COLO829 (cell line): ENCODE results near the gene ZNF277.
A peak's percentile ranks its signal among the peaks of the same experiment; 100 is the strongest.
"Not testable (repeated sequence)": the region's sequence is repeated elsewhere in the genome, so short reads cannot be mapped to it uniquely, and the experiment has no call there.

Experiments
- DNase-seq: peaks from one replicate; pipeline ENCODE4 v3.0.0; 2012; ENCODE audit warnings: low spot score

ZNF277 gene

DNA sequence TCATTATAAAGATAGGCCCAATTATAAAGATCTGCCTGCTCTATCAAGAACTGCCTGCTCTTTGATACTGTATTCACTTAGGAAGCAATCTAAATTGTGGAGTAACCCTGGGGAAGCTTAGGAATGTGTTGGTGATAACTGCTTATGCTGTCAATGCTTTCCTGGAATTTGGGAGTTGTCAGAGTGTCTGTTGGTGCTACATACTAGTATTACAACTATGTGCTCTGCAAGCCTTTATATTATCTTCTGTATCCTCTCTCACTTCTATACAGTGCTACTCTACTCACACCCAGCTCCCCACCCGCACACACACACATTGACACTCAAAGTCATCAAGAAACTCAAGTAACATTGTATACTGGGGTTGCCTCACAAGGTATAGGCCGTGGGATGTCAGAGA is 6.1 kb downstream of the ZNF277 start:
- DNase-seq: no peak

- DNase-seq: no peak
Measured at GRCh38 chr7:112213735-112214134, 7.2 kb downstream of the ZNF277 start.

DNA sequence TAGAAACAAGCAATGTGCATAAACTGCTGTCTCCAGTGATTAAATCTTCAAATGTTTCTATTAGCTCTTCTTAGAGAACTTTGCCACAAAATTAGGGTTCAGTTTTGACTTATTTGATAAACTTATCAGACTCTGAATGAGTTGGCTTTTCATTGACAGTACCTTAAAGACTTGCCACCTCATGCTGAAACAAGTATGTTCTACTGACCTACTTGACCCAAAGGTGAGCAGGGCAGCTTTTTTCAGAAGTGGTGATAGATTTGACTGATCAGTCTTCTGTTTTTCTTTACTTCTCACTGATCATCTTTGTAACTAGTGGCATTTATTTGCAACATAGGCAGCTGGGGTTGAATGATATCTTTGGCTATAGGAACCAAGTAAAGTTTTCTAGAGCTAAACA is 7.8 kb downstream of the ZNF277 start:
- no peak for DNase-seq

- no peak for DNase-seq
Measured at GRCh38 chr7:112214883-112215282, 8.4 kb downstream of the ZNF277 start.

GRCh38 chr7:112215787-112216186 is 9.3 kb downstream of the ZNF277 start:
- no peak for DNase-seq

- no peak for DNase-seq
Measured at GRCh38 chr7:112220877-112221434, 14.5 kb downstream of the ZNF277 start.

DNA sequence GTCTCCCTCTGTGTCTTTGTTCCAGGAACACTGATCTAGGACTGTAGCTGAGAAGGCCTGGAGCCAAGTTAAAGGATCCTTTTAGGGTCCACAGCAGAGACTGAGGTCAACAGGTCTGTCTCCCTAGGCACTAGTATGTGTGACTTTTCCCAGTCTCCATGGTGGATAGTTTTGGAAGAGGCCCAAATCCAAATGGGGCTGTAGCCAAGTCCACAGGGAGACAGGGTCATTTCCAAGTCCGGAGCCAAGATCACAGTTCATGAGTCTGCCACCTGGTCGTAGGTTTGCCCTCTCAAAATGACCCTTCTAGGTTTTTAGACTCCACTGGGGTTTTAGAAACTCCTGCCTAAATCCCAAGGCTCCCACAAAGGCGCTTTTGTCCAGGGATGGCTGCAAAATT is 16.8 kb downstream of the ZNF277 start:
- DNase-seq: no peak

DNA sequence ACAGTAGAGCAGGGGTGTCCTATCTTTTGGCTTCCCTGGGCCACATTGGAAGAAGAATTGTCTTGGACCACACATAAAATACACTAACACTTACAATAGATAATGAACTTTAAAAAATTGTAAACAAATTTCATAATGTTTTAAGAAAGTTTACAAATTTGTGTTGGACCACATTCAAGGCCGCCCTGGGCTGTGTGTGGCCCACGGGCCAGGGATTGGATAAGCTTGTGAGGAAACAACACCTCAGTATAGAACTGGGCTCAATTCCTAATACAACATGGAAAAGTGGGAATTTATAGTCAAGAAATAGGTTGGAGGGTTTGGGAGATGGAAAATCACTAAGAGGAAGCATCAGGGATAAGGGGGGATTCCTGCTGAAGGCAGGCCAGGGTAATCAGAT is 17.7 kb downstream of the ZNF277 start:
- DNase-seq: no peak

DNA sequence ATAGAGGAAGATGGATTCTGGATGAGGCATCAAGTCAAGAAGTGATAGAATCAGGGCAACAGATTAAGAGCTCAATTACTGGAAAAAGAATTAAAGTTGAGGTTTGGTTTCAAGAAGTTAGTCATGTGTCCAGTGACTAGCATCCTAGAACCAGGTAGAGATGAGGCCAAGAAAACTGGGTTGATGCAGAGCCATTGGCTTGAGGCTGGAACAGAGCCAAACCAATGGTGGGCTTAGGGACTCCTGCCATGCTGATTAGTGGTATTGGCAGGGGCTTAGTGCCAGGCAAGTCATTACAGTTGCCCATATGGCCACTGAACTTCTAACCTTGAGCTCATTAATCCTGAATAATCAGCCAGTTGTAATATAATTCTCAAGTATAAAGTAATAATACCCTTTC is 18.5 kb downstream of the ZNF277 start:
- DNase-seq: no peak

GRCh38 chr7:112226701-112227276 is 20.3 kb downstream of the ZNF277 start:
- no peak for DNase-seq

DNA sequence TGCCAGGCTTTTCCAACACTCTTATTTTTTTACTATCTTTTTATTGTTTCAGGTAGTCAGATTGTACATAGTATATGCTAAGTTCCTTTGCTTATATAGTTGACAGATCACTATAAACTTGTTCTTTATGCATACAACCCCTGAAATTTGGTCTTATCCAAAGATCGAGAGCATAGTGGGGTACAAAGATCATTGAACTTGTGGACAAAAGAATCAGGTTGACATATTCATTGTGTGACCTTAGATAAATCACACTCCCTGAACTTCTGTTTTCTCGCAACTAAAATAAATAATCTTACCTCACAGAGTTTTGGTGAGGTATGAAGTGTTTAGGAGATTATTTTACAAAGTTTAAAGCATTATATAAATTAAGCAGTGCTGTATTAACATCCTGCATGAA is 22.1 kb downstream of the ZNF277 start:
- DNase-seq: no peak

DNA sequence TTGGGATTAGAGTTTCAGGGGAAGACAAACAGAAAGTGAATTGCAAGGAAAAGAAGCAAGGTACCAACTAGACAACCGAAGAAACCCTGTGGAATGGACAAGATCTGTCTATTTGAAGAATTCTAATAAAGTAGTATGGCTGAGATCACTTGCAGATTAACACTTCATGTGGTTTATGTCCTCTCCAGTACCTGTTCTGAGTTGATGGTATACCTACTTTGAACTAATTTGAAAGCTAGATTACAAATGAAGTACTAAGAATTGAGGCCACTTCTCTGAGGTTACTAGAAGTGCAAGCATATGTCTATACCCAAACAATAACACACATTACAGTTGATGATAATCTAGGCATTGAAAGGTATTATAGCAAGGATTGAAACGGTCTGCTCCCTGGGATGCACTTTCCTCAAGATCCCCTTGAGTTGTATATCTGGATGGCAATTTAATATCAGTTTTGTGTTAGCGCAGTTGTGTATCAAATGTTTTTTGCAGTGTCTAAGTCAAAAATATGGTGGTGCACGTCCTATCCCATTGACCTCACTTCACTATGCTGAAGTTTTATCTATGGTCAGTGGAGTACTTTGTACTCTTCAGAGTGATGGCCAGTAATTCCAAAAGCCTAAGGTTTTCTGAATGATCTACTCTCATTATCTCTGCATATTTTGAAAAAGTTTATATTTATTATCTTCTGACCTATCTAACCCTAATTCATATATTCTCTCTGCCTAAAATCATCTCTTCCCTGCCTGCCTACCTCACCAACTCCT is 25.9 kb downstream of the ZNF277 start:
- DNase-seq: no peak

DNA sequence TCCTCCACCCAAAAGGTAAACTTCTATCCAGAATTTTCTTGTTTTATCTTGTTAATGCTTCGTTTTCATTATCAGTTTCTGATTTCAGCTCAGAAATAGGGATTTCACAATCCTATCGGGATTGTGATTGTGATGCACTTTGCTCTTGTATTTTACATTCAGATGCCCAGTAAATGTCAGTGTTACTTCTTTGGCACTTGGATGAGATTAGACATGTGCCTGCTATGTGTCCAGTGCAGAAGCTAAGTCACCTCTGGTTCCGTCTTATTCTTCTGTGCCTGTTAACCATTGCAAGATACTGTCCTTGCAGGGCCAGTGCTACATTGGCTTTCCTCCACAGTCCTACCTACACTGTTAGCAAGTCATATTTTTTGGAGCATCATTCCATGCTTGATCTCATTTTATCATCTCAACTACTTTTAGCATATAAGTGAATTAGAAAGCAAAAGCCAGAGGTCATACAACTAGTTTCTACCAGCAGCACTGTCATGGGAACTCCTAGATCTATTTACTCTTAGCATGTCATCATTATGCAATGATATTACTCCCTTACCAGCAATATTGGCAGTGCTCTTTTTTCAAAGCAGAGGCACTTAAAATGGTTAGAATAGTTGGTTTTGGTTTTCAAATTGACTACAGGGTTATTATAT is 26.7 kb downstream of the ZNF277 start:
- DNase-seq: no peak

DNA sequence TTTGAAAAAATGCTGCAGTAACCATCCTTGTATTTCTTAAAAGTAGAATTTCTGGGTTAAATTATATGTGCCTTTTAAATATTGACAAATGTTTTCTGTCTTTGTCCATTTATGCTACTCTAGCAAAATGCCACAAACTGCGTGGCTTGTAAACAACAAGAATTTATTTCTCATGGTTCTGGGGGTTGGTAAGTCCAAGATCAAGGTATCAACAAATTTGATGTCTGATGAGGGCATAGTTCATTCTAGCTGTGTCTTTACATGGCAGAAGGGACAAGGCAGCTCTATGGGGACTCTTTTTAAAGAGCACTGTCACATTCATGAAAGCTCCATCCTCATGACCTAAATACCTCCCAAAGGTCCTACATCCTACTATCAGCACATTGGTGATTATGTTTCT is 27.7 kb downstream of the ZNF277 start:
- DNase-seq: no peak

- no peak for DNase-seq
Measured at GRCh38 chr7:112236597-112236996, 30.1 kb downstream of the ZNF277 start.

DNA sequence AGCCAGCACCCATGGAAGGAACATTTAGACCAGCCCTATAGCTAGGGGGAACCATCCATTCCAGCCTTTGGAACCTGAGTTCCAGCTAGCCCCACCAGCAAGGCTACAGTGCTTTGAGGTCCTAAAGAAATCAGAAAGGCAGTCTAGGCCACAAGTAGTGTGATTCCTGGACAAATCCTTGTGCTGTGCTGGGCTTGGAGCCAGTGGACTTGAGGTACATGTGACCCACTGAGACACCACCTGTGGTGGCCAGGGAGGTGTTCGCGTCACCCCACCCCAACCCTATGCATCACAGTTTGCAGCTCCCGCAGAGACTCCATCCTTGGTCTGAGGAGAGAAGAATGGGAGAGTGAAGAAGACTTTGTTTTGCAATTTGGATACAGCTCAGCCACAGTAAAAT is 31.8 kb downstream of the ZNF277 start:
- no peak for DNase-seq

DNA sequence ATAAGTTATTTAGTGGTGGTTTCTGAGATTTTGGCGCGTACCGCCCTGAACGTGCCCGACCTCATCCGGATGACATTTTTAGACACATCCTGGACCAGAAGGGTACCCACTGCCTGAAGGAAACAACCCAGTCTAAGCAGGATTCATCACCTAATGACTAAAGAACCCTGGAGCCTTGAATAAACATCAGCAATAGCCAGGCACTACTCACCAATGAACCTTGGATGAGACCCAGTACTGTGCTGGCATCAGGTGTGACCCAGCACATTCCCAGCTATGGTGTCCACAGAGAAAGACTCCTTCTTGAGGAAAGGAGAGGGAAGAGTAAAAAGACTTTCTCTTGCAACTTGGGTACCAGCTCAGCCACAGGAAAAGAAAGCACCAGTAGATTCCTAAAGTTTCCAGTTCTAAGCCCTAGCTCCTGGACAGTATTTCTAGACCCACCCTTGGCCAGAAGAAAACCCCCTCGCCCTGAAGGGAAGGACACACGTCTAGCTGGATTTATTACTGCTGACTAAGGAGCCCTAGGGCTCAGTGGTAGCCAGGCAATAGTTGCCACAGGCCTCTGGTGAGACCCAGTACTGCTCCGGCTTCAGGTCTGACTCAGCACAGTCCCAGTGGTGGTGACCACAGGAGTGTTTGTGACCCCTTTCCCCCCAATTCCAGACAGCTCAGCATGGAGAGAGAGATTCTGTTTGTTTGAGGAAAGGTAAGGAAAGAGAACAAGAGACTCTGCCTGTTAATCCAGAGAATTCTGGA is 32.5 kb downstream of the ZNF277 start:
- no peak for DNase-seq

GRCh38 chr7:112248598-112248997 is 42.1 kb downstream of the ZNF277 start:
- no peak for DNase-seq

DNA sequence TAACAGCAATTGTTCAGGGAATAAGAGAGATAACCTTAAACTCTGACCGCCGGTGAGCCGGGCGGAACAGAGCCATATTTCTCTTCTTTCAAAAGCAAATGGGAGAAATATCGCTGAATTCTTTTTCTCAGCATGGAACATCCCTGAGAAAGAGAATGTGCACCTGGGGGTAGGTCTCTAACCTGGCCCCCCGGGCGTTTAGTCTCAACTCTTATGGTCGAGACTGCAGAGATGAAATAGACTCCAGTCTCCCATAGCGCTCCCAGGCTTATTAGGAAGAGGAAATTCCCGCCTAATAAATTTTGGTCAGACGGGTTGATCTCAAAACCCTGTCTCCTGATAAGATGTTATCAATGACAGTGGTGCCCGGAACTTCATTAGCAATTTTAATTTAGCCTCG is 43.5 kb downstream of the ZNF277 start:
- DNase-seq: not testable (repeated sequence)

GRCh38 chr7:112252141-112252540 is 45.6 kb downstream of the ZNF277 start:
- DNase-seq: peak; percentile 26

GRCh38 chr7:112252691-112253090 is 46.2 kb downstream of the ZNF277 start:
- DNase-seq: no peak

- DNase-seq: no peak
Measured at GRCh38 chr7:112254156-112254555, 47.7 kb downstream of the ZNF277 start.
